Loucy (cell line): ENCODE measurements around the gene RNF26.

Experiments used
- H2AFZ ChIP-seq: fragments of 200-600 bp; sonication (generic); 2 replicates; pipeline ENCODE4 v1.6.0; 2016; ENCODE audit warnings: antibody characterized with exemption, mild to moderate bottlenecking, low read length, moderate library complexity
- H3F3A ChIP-seq: fragments of 200-600 bp; 2 replicates; pipeline ENCODE4 v1.6.0; 2016; ENCODE audit warnings: antibody characterized with exemption, low read depth, mild to moderate bottlenecking
- H3K27me3 ChIP-seq: fragments of 200-600 bp; sonication (generic); 2 replicates; pipeline ENCODE4 v1.6.1; 2014; ENCODE audit warnings: low read length, mild to moderate bottlenecking; ENCODE audit not compliant: insufficient read depth, poor library complexity, severe bottlenecking
- H3K36me3 ChIP-seq: fragments of 200-600 bp; sonication (generic); 2 replicates; pipeline ENCODE4 v1.6.1; 2016; ENCODE audit warnings: low read length; ENCODE audit not compliant: insufficient read depth
- H3K4me1 ChIP-seq: fragments of 200-600 bp; sonication (generic); 2 replicates; pipeline ENCODE4 v1.5.1; 2014; ENCODE audit warnings: low read length, mild to moderate bottlenecking; ENCODE audit not compliant: insufficient read depth, poor library complexity, severe bottlenecking
- H3K4me2 ChIP-seq: fragments of 200-600 bp; sonication (generic); 2 replicates; pipeline ENCODE4 v1.6.0; 2014; ENCODE audit warnings: antibody characterized with exemption, low read length, low read depth, mild to moderate bottlenecking; ENCODE audit not compliant: poor library complexity, severe bottlenecking
- H3K4me3 ChIP-seq: fragments of 200-600 bp; sonication (generic); 2 replicates; pipeline ENCODE4 v1.5.1; 2014; ENCODE audit warnings: low read length, mild to moderate bottlenecking, mixed read lengths; ENCODE audit not compliant: poor library complexity, severe bottlenecking
- H3K79me2 ChIP-seq: fragments of 200-600 bp; sonication (generic); 2 replicates; pipeline ENCODE4 v1.6.1; 2014; ENCODE audit warnings: low read length; ENCODE audit not compliant: insufficient read depth
- H3K9ac ChIP-seq: fragments of 200-600 bp; sonication (generic); 2 replicates; pipeline ENCODE4 v1.6.0; 2014; ENCODE audit warnings: mild to moderate bottlenecking, low read depth, low read length, moderate library complexity; ENCODE audit not compliant: poor library complexity, severe bottlenecking
- H3K9me2 ChIP-seq: fragments of 200-600 bp; sonication (generic); replicated peaks from 2 replicates; pipeline ENCODE4 v1.6.1; 2016; ENCODE audit warnings: low read depth, low read length, mixed read lengths
- H3K9me3 ChIP-seq: fragments of 200-600 bp; sonication (generic); 2 replicates; pipeline ENCODE4 v1.6.1; 2014; ENCODE audit warnings: mild to moderate bottlenecking, antibody characterized with exemption, low read length, low read depth; ENCODE audit not compliant: insufficient read depth
- H4K20me1 ChIP-seq: fragments of 200-600 bp; sonication (generic); 2 replicates; pipeline ENCODE4 v1.6.0; 2014; ENCODE audit warnings: antibody characterized with exemption, low read length, mild to moderate bottlenecking; ENCODE audit not compliant: insufficient read depth, poor library complexity, severe bottlenecking
- EZH2phosphoT487 ChIP-seq: fragments of 200-600 bp; IDR thresholded peaks from 2 replicates; pipeline ENCODE4 v1.6.1; 2018; ENCODE audit warnings: antibody characterized with exemption, mild to moderate bottlenecking, moderate library complexity, borderline replicate concordance
- TF ChIP-seq, protein P1 (sequence below): fragments of 200-600 bp; sonication (generic); conservative IDR thresholded peaks from 2 replicates; pipeline ENCODE4 v1.5.1; 2014; ENCODE audit warnings: mild to moderate bottlenecking, antibody characterized with exemption, low read length

The RNF26 gene

DNA sequence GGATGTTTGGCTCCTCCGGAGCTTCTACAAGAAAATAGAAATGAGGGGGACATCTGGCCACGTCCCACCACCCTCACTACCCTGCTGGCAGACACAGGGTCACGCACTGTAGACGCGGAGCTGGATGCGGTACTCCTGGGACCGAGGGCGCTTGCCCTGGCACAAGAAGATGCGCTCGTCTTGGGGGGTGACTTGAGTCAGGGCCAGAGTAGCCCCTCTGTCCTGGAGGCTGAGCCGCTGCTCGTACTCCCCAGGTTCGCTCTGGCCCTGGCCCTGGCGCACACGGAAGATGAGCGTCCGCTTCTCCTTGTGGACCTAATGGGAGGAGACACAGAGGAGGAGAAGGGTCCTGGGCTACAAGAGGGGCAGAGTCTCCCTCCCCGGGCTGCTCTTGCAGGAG, 19.6 kb upstream of the RNF26 start:
- H3K36me3 ChIP-seq = no peaks in the 10 kb centered on the region
- H3K27me3 ChIP-seq = peaks cover 6% of the 10 kb centered on the region
- no peaks in the 10 kb centered on the region for H4K20me1 ChIP-seq
- H3K4me3 ChIP-seq = no peak overlapping the region
- no peaks in the 10 kb centered on the region for H3F3A ChIP-seq
- H3K9me3 ChIP-seq = no peaks in the 10 kb centered on the region
- H3K9ac ChIP-seq = no peak overlapping the region
- H3K4me1 ChIP-seq = peaks cover 2% of the 10 kb centered on the region
- no peaks in the 10 kb centered on the region for H3K79me2 ChIP-seq
- H2AFZ ChIP-seq = no peak overlapping the region
- H3K9me2 ChIP-seq = no peaks in the 10 kb centered on the region
- no peak overlapping the region for H3K4me2 ChIP-seq
- TF ChIP-seq, protein P1, sequence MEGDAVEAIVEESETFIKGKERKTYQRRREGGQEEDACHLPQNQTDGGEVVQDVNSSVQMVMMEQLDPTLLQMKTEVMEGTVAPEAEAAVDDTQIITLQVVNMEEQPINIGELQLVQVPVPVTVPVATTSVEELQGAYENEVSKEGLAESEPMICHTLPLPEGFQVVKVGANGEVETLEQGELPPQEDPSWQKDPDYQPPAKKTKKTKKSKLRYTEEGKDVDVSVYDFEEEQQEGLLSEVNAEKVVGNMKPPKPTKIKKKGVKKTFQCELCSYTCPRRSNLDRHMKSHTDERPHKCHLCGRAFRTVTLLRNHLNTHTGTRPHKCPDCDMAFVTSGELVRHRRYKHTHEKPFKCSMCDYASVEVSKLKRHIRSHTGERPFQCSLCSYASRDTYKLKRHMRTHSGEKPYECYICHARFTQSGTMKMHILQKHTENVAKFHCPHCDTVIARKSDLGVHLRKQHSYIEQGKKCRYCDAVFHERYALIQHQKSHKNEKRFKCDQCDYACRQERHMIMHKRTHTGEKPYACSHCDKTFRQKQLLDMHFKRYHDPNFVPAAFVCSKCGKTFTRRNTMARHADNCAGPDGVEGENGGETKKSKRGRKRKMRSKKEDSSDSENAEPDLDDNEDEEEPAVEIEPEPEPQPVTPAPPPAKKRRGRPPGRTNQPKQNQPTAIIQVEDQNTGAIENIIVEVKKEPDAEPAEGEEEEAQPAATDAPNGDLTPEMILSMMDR = no peak

- H3K9me3 ChIP-seq = no peaks in the 10 kb centered on the region
- H3K9ac ChIP-seq = no peak overlapping the region
- no peaks in the 10 kb centered on the region for H3K36me3 ChIP-seq
- peak overlapping the region; percentile 43 for H3K4me2 ChIP-seq
- peaks cover 6% of the 10 kb centered on the region for H3K27me3 ChIP-seq
- H3F3A ChIP-seq = no peaks in the 10 kb centered on the region
- peak overlapping the region; percentile 38 for H3K4me3 ChIP-seq
- no peaks in the 10 kb centered on the region for H4K20me1 ChIP-seq
- no peak for TF ChIP-seq EZH2phosphoT487
- TF ChIP-seq, protein P1 = no peak
- H3K4me1 ChIP-seq = peaks cover 6% of the 10 kb centered on the region
- no peaks in the 10 kb centered on the region for H3K79me2 ChIP-seq
- H3K9me2 ChIP-seq = no peaks in the 10 kb centered on the region
- no peak overlapping the region for H2AFZ ChIP-seq
Observed at GRCh38 chr11:119315131-119316015, 19.0 kb upstream of the RNF26 start.

DNA sequence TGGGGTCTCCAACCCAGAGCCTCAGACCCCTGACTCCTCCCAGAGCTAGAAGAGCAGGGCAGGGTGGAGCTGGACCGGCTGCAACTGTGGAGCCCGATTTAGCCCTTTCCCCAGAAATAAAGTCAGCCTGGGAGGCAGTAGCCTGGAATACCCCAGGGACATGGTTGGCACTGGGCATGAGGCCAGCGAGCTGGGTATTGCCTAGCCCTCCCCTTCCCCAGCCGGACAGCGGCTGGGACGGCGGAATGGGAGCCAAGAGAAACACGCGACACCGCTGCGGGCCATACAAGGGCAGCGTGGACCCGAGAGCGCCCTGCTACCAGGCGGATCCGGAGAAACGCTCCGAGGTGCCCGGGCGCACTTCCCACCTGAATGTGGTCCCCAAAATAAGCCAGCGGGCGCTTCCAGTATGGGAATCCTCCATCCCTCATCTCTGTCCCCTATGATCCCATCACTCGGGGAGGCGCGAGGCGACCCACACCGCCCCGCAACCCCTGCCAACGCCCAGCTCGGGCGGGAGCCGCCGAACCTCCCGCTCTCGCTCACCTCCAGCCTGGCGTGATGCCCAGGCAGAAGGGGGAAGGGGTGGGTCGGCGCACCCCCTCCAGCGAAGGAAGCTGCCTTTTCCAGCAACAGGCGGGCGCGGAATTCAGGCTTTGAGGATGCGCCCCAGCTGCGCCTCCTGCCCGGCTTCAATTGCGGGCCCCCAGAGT, 18.2 kb upstream of the RNF26 start:
- no peaks in the 10 kb centered on the region for H4K20me1 ChIP-seq
- H3K9me3 ChIP-seq = no peaks in the 10 kb centered on the region
- H3K4me1 ChIP-seq = peaks cover 11% of the 10 kb centered on the region
- peak overlapping the region; percentile 38 for H3K4me3 ChIP-seq
- H3K4me2 ChIP-seq = peak overlapping the region; percentile 43
- H3K9me2 ChIP-seq = no peaks in the 10 kb centered on the region
- no peaks in the 10 kb centered on the region for H3K36me3 ChIP-seq
- H3K79me2 ChIP-seq = no peaks in the 10 kb centered on the region
- H2AFZ ChIP-seq = no peak overlapping the region
- H3F3A ChIP-seq = no peaks in the 10 kb centered on the region
- no peak overlapping the region for H3K9ac ChIP-seq
- peaks cover 6% of the 10 kb centered on the region for H3K27me3 ChIP-seq
- no peak for TF ChIP-seq EZH2phosphoT487
- TF ChIP-seq, protein P1 = no peak
